ENCODE measurements around the gene STYXL2.

The STYXL2 gene

DNA sequence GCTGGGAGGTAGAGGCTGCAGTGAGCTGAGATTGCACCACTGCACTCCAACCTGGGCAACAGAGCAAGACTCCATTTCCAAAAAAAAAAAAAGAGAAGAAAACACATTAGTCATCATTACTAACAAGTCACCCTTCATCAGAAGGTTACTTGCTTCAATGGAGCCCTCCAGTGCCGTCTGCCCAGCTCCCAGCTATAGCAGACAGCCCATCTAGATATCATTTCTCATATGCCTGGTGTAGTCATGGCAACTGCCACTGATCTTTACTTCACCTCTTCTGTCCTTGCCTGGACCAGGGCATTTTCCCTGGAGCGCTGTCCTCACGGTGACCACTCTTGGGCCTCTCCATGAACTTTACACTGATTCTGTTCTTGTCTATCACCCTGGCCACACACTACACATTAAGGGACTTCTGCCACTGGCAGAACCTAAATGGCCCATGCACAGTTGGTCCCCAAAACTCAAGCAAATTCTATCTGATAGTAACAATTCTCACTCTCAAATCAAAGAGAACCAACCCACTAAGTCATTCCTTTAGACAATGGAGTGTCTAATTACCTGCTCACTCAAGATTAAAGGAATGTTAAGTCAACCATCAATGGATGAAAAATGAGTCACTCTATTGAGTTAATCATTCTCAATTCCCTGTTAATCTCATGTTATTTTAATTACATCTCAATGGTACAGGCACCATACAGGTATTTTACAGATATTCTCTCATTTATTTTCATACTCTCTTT, 16.6 kb upstream of the STYXL2 start:
- H2AFZ ChIP-seq (ENCODE audit: low read length): no peak overlapping the region
- no peak overlapping the region for H3K27ac ChIP-seq (ENCODE audit: low read depth, low read length, poor library complexity, severe bottlenecking)
- H3F3A ChIP-seq (ENCODE audit: insufficient read depth, low read length): no peaks in the 10 kb centered on the region
- H3K27me3 ChIP-seq (ENCODE audit: insufficient read depth, low read length): peaks cover 3% of the 10 kb centered on the region; the same call in 1 of the 2 replicates
- H3K79me2 ChIP-seq (ENCODE audit: insufficient read depth, low read length): no peaks in the 10 kb centered on the region
- H3K4me3 ChIP-seq (ENCODE audit: low read depth, low read length, poor library complexity, severe bottlenecking): no peak overlapping the region
- H4K20me1 ChIP-seq (ENCODE audit: insufficient read depth, low read length): no peaks in the 10 kb centered on the region
- no peaks in the 10 kb centered on the region for H3K4me1 ChIP-seq (ENCODE audit: insufficient read depth, low read length, severe bottlenecking)
- no peaks in the 10 kb centered on the region for H3K9me3 ChIP-seq (ENCODE audit: low read length)
- no peaks in the 10 kb centered on the region for H3K36me3 ChIP-seq (ENCODE audit: insufficient read depth, low read length)
- H3K4me2 ChIP-seq (ENCODE audit: low read length): no peak overlapping the region
- H3K9me2 ChIP-seq (ENCODE audit: low read depth, low read length): no peaks in the 10 kb centered on the region
- no peak overlapping the region for H3K9ac ChIP-seq (ENCODE audit: low read length)
- TF ChIP-seq EZH2 (IDR thresholded peaks at IDR 0.05; ENCODE audit: borderline replicate concordance, low read length): no peak
- TF ChIP-seq, protein P1, sequence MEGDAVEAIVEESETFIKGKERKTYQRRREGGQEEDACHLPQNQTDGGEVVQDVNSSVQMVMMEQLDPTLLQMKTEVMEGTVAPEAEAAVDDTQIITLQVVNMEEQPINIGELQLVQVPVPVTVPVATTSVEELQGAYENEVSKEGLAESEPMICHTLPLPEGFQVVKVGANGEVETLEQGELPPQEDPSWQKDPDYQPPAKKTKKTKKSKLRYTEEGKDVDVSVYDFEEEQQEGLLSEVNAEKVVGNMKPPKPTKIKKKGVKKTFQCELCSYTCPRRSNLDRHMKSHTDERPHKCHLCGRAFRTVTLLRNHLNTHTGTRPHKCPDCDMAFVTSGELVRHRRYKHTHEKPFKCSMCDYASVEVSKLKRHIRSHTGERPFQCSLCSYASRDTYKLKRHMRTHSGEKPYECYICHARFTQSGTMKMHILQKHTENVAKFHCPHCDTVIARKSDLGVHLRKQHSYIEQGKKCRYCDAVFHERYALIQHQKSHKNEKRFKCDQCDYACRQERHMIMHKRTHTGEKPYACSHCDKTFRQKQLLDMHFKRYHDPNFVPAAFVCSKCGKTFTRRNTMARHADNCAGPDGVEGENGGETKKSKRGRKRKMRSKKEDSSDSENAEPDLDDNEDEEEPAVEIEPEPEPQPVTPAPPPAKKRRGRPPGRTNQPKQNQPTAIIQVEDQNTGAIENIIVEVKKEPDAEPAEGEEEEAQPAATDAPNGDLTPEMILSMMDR (IDR thresholded peaks at IDR 0.05; ENCODE audit: low read length): no peak

DNA sequence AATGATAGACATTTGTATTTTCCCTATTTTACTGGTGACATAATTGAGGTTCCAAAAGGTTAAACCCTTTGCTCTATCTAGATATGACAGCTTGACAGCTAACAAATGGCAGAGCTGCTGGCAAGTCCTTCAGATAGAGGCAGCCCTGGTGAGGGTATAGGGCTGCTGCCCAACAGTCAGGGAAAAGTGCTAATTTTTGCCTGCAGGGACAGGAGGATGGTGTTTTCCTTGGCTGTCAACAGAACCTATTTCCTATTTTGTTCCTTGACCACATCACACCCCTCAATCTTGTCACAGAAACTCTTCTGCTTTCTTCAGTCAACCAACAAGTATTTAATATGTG, 16.0 kb upstream of the STYXL2 start:
- H3K79me2 ChIP-seq (ENCODE audit: insufficient read depth, low read length): no peaks in the 10 kb centered on the region
- H3K4me2 ChIP-seq (ENCODE audit: low read length): no peak overlapping the region
- no peak for TF ChIP-seq EZH2 (IDR thresholded peaks at IDR 0.05; ENCODE audit: borderline replicate concordance, low read length)
- no peaks in the 10 kb centered on the region for H3K9me2 ChIP-seq (ENCODE audit: low read depth, low read length)
- H3K9me3 ChIP-seq (ENCODE audit: low read length): no peaks in the 10 kb centered on the region
- no peak overlapping the region for H2AFZ ChIP-seq (ENCODE audit: low read length)
- no peaks in the 10 kb centered on the region for H4K20me1 ChIP-seq (ENCODE audit: insufficient read depth, low read length)
- H3K4me3 ChIP-seq (ENCODE audit: low read depth, low read length, poor library complexity, severe bottlenecking): no peak overlapping the region
- H3K9ac ChIP-seq (ENCODE audit: low read length): no peak overlapping the region
- no peaks in the 10 kb centered on the region for H3K4me1 ChIP-seq (ENCODE audit: insufficient read depth, low read length, severe bottlenecking)
- H3K27me3 ChIP-seq (ENCODE audit: insufficient read depth, low read length): peaks cover 3% of the 10 kb centered on the region; the same call in 1 of the 2 replicates
- no peaks in the 10 kb centered on the region for H3K36me3 ChIP-seq (ENCODE audit: insufficient read depth, low read length)
- no peaks in the 10 kb centered on the region for H3F3A ChIP-seq (ENCODE audit: insufficient read depth, low read length)
- H3K27ac ChIP-seq (ENCODE audit: low read depth, low read length, poor library complexity, severe bottlenecking): no peak overlapping the region

DNA sequence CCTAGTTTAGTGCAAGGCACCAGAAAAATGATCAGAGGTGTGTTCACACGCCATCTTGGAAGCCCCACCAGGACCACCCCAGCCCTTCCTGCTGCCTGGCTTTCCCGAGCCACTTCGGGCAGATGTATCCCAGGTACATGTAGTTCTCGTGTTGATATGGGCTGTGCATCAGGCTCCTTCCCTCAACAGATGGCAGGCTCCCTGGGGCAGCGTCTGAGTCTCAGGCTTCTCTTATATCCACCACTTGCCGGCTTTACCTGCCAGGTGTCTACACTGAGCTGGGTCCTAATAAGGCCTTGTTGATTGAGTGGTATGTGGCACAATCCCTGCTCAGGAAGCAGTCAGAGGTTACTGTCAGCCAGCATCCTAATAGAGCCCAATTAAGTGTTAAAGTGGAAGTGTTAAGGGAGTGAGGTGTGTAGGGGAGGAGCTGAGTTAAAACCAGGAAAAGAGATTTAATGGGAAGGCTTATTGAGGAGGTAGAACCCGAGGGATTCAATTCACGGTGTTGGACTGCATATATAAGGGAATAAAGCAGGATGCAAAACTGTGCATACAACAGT, 12.2 kb upstream of the STYXL2 start:
- H3K4me2 ChIP-seq (ENCODE audit: low read length): no peak overlapping the region
- no peaks in the 10 kb centered on the region for H3K9me3 ChIP-seq (ENCODE audit: low read length)
- H3K9me2 ChIP-seq (ENCODE audit: low read depth, low read length): no peaks in the 10 kb centered on the region
- no peaks in the 10 kb centered on the region for H4K20me1 ChIP-seq (ENCODE audit: insufficient read depth, low read length)
- no peak overlapping the region for H2AFZ ChIP-seq (ENCODE audit: low read length)
- no peaks in the 10 kb centered on the region for H3K79me2 ChIP-seq (ENCODE audit: insufficient read depth, low read length)
- no peaks in the 10 kb centered on the region for H3K36me3 ChIP-seq (ENCODE audit: insufficient read depth, low read length)
- no peaks in the 10 kb centered on the region for H3K4me1 ChIP-seq (ENCODE audit: insufficient read depth, low read length, severe bottlenecking)
- H3F3A ChIP-seq (ENCODE audit: insufficient read depth, low read length): no peaks in the 10 kb centered on the region
- no peak overlapping the region for H3K9ac ChIP-seq (ENCODE audit: low read length)
- TF ChIP-seq, protein P1 (IDR thresholded peaks at IDR 0.05; ENCODE audit: low read length): no peak
- no peak for TF ChIP-seq EZH2 (IDR thresholded peaks at IDR 0.05; ENCODE audit: borderline replicate concordance, low read length)
- no peak overlapping the region for H3K27ac ChIP-seq (ENCODE audit: low read depth, low read length, poor library complexity, severe bottlenecking)
- H3K4me3 ChIP-seq (ENCODE audit: low read depth, low read length, poor library complexity, severe bottlenecking): no peak overlapping the region
- H3K27me3 ChIP-seq (ENCODE audit: insufficient read depth, low read length): peaks cover 3% of the 10 kb centered on the region; the same call in 1 of the 2 replicates

All from OCI-LY1 (cell line).